HCT116 (cell line): Measurements from ENCODE around the gene TENM3. TPM values are rescaled to one million over a fixed set of nuclear protein-coding genes. Genes with fewer than 3 reads are reported as not detected.

ENCODE experiments used
- ATAC-seq: fragments of 200-7000 bp; cut with Tn5 transposase; 2 replicates; pipeline ENCODE4 v1.9.1; 2020; ENCODE audit warnings: mild to moderate bottlenecking, moderate library complexity
- BruUV-seq: library from RNA; stranded (reverse); fragments of 400-500 nt; replicated peaks from 2 replicates; lab custom pipeline; 2021; lab: Mats Ljungman, UMichigan
- CTCF ChIA-PET: fragments of 300-600 bp; sonication (Branson Sonifier 250); formaldehyde crosslinking; loops from one replicate; lab custom pipeline; 2021; ENCODE audit warnings: antibody characterized with exemption; lab: Charles Lee
- POLR2A ChIA-PET: fragments of 300-600, 350-600 bp; sonication (Branson Sonifier 250); formaldehyde crosslinking; loops from one replicate; lab custom pipeline; 2021; ENCODE audit warnings: antibody characterized with exemption; lab: Charles Lee
- RAD21 ChIA-PET, 2 experiments: fragments of 300-600 bp; sonication (Branson Sonifier 250); formaldehyde crosslinking; loops; one replicate each; lab custom pipeline; 2023; ENCODE audit warnings: low total read pairs in 2 of 2; ENCODE audit not compliant: uncharacterized antibody in 2 of 2, unreplicated experiment in 2 of 2, low non-redundant PET in 1 of 2; lab: Charles Lee
- DNase-seq: peaks from one replicate; pipeline ENCODE4 v3.0.0-alpha.2; 2010; ENCODE audit warnings: low read depth, low spot score
- H2AFZ ChIP-seq: fragments of 200-600 bp; shearing (Covaris generic), sonication (generic); 2 replicates; pipeline ENCODE4 v1.6.1; 2017; ENCODE audit warnings: low read depth, mixed run types, mixed read lengths, antibody characterized with exemption, low read length; ENCODE audit not compliant: poor library complexity, severe bottlenecking
- H3K27ac ChIP-seq: 2 replicates; pipeline ENCODE4 v1.5.1; 2012; ENCODE audit warnings: low read depth, low read length
- H3K27me3 ChIP-seq: fragments of 200-600 bp; sonication (generic); 2 replicates; pipeline ENCODE4 v1.6.1; 2016; ENCODE audit warnings: mixed run types, low read length, mixed read lengths; ENCODE audit not compliant: insufficient read depth
- H3K36me3 ChIP-seq, 2 experiments: fragments of 200-500 bp in 1 of 2; fragments of 200-600 bp in 1 of 2; sonication (Bioruptor generic) in 1 of 2; sonication (generic) in 1 of 2; 2 replicates each; pipeline versions ENCODE4 v1.5.1 to v1.6.1; 2014 to 2016; ENCODE audit warnings: low read length in 2 of 2, inconsistent platforms in 1 of 2, mixed read lengths in 1 of 2, mixed run types in 1 of 2; ENCODE audit not compliant: insufficient read depth in 2 of 2, control insufficient read depth in 1 of 2
- H3K4me1 ChIP-seq, 2 experiments: fragments of 200-600 bp in 1 of 2; sonication (generic) in 1 of 2; 2 replicates each; pipeline versions ENCODE4 v1.5.1 to v1.6.1; 2012 to 2017; ENCODE audit warnings: low read length in 2 of 2, inconsistent platforms in 1 of 2, mild to moderate bottlenecking in 1 of 2, mixed read lengths in 1 of 2, mixed run types in 1 of 2, moderate library complexity in 1 of 2; ENCODE audit not compliant: insufficient read depth in 2 of 2, control insufficient read depth in 1 of 2
- H3K4me2 ChIP-seq: fragments of 200-600 bp; sonication (generic); 2 replicates; pipeline ENCODE4 v1.6.1; 2017; ENCODE audit warnings: mixed run types, low read length, mixed read lengths
- H3K4me3 ChIP-seq, 2 experiments: fragments of 200-600 bp in 1 of 2; sonication (generic) in 1 of 2; replicated peaks in 1 of 2; 2 replicates each; pipeline ENCODE4 v1.5.1; 2011 to 2016; ENCODE audit warnings: low read length in 2 of 2, control low read depth in 1 of 2, low read depth in 1 of 2, mild to moderate bottlenecking in 1 of 2, mixed read lengths in 1 of 2, mixed run types in 1 of 2
- H3K79me2 ChIP-seq: fragments of 200-600 bp; sonication (generic); 2 replicates; pipeline ENCODE4 v1.6.1; 2017; ENCODE audit warnings: mild to moderate bottlenecking, mixed run types, low read length, moderate library complexity, mixed read lengths; ENCODE audit not compliant: insufficient read depth
- H3K9ac ChIP-seq: fragments of 200-600 bp; sonication (generic); 2 replicates; pipeline ENCODE4 v1.6.1; 2016; ENCODE audit warnings: low read length, mixed read lengths
- H3K9me2 ChIP-seq: fragments of 200-600 bp; sonication (generic), shearing (Covaris generic); 2 replicates; pipeline ENCODE4 v1.6.1; 2017; ENCODE audit warnings: mixed run types, mild to moderate bottlenecking, moderate library complexity; ENCODE audit not compliant: insufficient read depth
- H3K9me3 ChIP-seq, 2 experiments: fragments of 200-500 bp in 1 of 2; fragments of 200-600 bp in 1 of 2; sonication (Bioruptor generic) in 1 of 2; sonication (generic) in 1 of 2; 2 replicates each; pipeline ENCODE4 v1.6.1; 2014 to 2017; ENCODE audit warnings: low read length in 2 of 2, mixed read lengths in 2 of 2, inconsistent platforms in 1 of 2, low read depth in 1 of 2, mild to moderate bottlenecking in 1 of 2, mixed run types in 1 of 2, moderate library complexity in 1 of 2; ENCODE audit not compliant: control insufficient read depth in 1 of 2, insufficient read depth in 1 of 2
- H4K20me1 ChIP-seq: fragments of 200-600 bp; sonication (generic), shearing (Covaris generic); 2 replicates; pipeline ENCODE4 v1.6.1; 2017; ENCODE audit warnings: mixed run types, mild to moderate bottlenecking, moderate library complexity; ENCODE audit not compliant: insufficient read depth
- ATF3 ChIP-seq: IDR thresholded peaks from 2 replicates; pipeline ENCODE4 v1.6.1; 2012
- CBX3 ChIP-seq: IDR thresholded peaks from 2 replicates; pipeline ENCODE4 v1.6.1; 2012; ENCODE audit warnings: low read depth
- CEBPB ChIP-seq: IDR thresholded peaks from 2 replicates; pipeline ENCODE4 v1.6.1; 2012; ENCODE audit warnings: low read depth
- CTCF ChIP-seq, 3 experiments: fragments of 200-600 bp in 1 of 3; sonication (generic) in 1 of 3; IDR thresholded peaks in 2 of 3; conservative IDR thresholded peaks in 1 of 3; 2 replicates each; pipeline ENCODE4 v1.5.1; 2012 to 2017; ENCODE audit warnings: low read depth in 2 of 3, low read length in 2 of 3, antibody characterized with exemption in 1 of 3, borderline replicate concordance in 1 of 3, control low read depth in 1 of 3, mild to moderate bottlenecking in 1 of 3, mixed read lengths in 1 of 3, mixed run types in 1 of 3, moderate library complexity in 1 of 3; ENCODE audit not compliant: insufficient read depth in 1 of 3
- EGR1 ChIP-seq: IDR thresholded peaks from 2 replicates; pipeline ENCODE4 v1.6.1; 2012; ENCODE audit warnings: low read depth
- ELF1 ChIP-seq: IDR thresholded peaks from 2 replicates; pipeline ENCODE4 v1.6.1; 2012; ENCODE audit warnings: low read depth, borderline replicate concordance
- EZH2 ChIP-seq: fragments of 200-600 bp; sonication (generic); IDR thresholded peaks from 2 replicates; pipeline ENCODE4 v1.6.1; 2017; ENCODE audit warnings: antibody characterized with exemption, mixed run types
- EZH2phosphoT487 ChIP-seq: fragments of 200-600 bp; IDR thresholded peaks from 2 replicates; pipeline ENCODE4 v1.6.1; 2018; ENCODE audit warnings: antibody characterized with exemption, borderline replicate concordance
- FOSL1 ChIP-seq: IDR thresholded peaks from 2 replicates; pipeline ENCODE4 v1.6.1; 2012; ENCODE audit warnings: low read depth
- POLR2AphosphoS5 ChIP-seq: IDR thresholded peaks from 2 replicates; pipeline ENCODE4 v1.6.1; 2011; ENCODE audit warnings: mild to moderate bottlenecking, low read depth, low read length, moderate library complexity
- RAD21 ChIP-seq: IDR thresholded peaks from 2 replicates; pipeline ENCODE4 v1.6.1; 2012; ENCODE audit warnings: low read depth, mild to moderate bottlenecking
- REST ChIP-seq: IDR thresholded peaks from 2 replicates; pipeline ENCODE4 v1.6.1; 2012; ENCODE audit warnings: low read depth
- SRF ChIP-seq: IDR thresholded peaks from 2 replicates; pipeline ENCODE4 v1.6.1; 2012; ENCODE audit warnings: low read depth
- TCF7L2 ChIP-seq: IDR thresholded peaks from 2 replicates; pipeline ENCODE4 v1.7.0; 2011; ENCODE audit warnings: borderline replicate concordance, inconsistent platforms; ENCODE audit not compliant: insufficient read depth, insufficient read length; ENCODE audit errors: extremely low read depth
- YY1 ChIP-seq: IDR thresholded peaks from 2 replicates; pipeline ENCODE4 v1.6.1; 2011; ENCODE audit warnings: low read length, low read depth, moderate library complexity, mild to moderate bottlenecking; ENCODE audit not compliant: insufficient replicate concordance; ENCODE audit errors: extremely low read depth
- ZFX ChIP-seq: fragments of 450-650 bp; IDR thresholded peaks from 2 replicates; pipeline ENCODE4 v1.6.1; 2017
- ZNF274 ChIP-seq: fragments of 200-500 bp; sonication (Bioruptor generic); IDR thresholded peaks from 2 replicates; pipeline ENCODE4 v1.6.1; 2014; ENCODE audit warnings: mild to moderate bottlenecking, low read depth, low read length, inconsistent platforms
- intact Hi-C: fragments of 100-400 bp; cut with micrococcal nuclease; formaldehyde crosslinking; loops from 2 replicates; pipeline ENCODE4 v1.10.0; 2022
- total RNA-seq: library from RNA; stranded (reverse); gene quantifications from one replicate; pipeline ENCODE4 v1.2.1, GENCODE V29; 2021; ENCODE audit not compliant: unreplicated experiment

TENM3 gene
- total RNA-seq, 1 experiment from 2014 or later, result 0.54 TPM

- DNase-seq, result no peak
Observed at GRCh38 chr4:182483685-182484084, 240.5 kb downstream of the TENM3 start.

More at GRCh38 chr4:182483685-182484084, 240.5 kb downstream of the TENM3 start:
- TF ChIP-seq EZH2 (no peak), TCF7L2 (no peak), RAD21 (no peak), EGR1 (no peak), EZH2phosphoT487 (no peak), ELF1 (no peak), SRF (no peak), REST (no peak), POLR2AphosphoS5 (no peak), ATF3 (no peak), ZNF274 (no peak), YY1 (no peak), CBX3 (no peak), FOSL1 (no peak), CEBPB (no peak), ZFX (no peak), CTCF (IDR thresholded peaks at IDR 0.05 in 2 of 3, conservative IDR thresholded peaks at IDR 0.05 in 1 of 3; ENCODE audit: borderline replicate concordance in 1 of 3, insufficient read depth in 1 of 3, low read depth in 2 of 3, low read length in 2 of 3) (no peak)
- ChIA-PET POLR2A (no interaction called here), CTCF (no interaction called here), RAD21 (no interaction called here)
- no peaks in the 10 kb centered on the region for H3K9me2 ChIP-seq
- H2AFZ ChIP-seq, result no peak overlapping the region
- H3K9me3 ChIP-seq, result no peaks in the 10 kb centered on the region
- no TSS peak for BruUV-seq
- intact Hi-C loops, result no loop called here
- no peak for ATAC-seq
- no peaks in the 10 kb centered on the region for H3K79me2 ChIP-seq
- H3K4me1 ChIP-seq, result no peaks in the 10 kb centered on the region
- no peaks in the 10 kb centered on the region for H3K36me3 ChIP-seq
- no peaks in the 10 kb centered on the region; the same call in 1 of the 2 replicates for H4K20me1 ChIP-seq
- no peak overlapping the region for H3K4me3 ChIP-seq
- H3K4me2 ChIP-seq, result no peak overlapping the region
- no peak overlapping the region for H3K9ac ChIP-seq
- no peak overlapping the region for H3K27ac ChIP-seq
- peaks cover 4% of the 10 kb centered on the region for H3K27me3 ChIP-seq
